Measurements from ENCODE around the gene CCNI.

Gene CCNI

DNA sequence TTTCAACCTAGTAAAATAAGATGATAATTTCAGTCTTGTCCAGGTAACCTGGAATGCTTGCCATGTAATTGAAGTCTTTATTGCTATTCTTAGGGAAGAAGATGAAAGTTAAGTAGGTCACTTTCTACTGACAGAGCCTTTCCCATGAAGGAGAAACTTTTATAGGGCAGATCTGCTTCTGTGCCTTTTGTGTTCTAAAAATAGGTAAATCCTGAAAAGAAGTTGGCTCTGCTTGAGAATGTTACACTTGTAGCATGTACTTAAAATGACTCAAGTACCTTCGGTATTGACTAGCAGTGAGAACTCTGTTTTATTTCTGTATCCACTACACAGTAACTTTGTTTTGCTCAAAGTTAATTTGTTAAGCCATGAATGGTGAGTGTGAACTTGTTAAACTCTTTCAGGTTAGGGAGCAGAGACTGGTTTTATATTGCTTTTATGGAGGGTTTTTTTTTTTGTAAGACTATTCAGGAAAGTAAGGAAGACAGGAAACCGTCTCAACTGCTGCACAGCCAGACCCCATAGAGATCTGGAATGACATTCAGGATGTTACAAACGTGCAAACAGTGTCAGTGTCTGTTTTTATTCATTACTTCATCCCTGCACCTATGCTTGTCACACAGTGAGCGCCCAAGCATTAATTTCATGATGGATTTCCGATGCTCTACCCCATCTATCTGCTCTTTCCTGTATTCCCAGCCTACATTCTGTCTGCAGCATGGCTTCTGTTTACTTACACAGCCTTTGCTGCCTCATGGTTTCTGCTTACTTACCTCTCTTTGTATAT is 73.3 kb downstream of the CCNI start:
- DNase-seq (ENCODE audit: low spot score), result no peak

DNA sequence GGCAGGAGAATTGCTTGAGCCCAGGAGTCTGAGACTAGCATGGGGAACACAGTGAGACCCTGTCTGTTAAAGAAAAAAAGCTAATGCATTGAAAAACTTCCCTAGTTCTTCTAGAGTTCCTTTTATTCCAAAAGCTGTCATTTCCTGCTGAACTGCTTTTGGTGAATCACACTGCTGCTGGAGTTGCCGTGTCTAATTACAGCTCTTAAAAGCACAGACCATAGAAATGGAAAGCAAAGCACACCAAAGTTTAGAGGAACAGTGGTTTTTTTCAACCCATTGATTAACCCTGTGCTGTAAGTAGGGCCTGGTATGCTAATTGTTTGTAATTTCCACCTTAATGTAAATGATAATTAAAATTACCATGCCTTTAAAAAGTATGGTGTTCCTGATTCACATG is 73.9 kb downstream of the CCNI start:
- no peak for DNase-seq (ENCODE audit: low spot score)

DNA sequence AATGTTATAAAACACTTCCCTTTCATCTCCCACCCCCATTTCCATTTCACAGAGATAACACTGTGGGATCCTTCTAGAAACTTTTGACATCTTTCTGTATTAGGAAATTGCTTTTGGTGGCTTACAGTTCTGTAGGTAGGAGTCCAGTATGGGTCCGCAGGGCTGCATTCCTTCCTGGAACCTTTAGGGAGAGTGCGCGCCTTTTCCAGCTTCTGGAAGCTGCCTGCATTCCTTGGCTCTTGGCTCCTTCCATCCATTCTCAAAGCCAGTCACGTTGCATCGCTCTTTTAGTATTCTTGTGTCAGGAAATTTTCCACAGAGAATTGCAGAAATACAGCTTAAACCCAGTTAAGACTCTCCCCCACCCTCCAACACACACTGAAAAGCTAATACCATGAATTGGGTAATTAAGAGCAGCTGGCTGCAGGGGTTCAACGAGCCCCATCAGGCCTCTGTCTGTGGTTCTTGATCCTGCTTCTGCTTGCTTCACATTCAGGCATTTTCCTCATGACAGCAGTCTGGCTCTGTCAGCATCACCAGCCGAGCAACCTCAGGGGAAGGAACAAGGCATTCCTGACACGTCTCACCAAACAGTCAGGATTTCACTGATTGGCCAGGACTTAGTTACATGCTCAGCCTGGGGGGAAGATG is 77.4 kb downstream of the CCNI start:
- DNase-seq (ENCODE audit: low spot score), result no peak

DNA sequence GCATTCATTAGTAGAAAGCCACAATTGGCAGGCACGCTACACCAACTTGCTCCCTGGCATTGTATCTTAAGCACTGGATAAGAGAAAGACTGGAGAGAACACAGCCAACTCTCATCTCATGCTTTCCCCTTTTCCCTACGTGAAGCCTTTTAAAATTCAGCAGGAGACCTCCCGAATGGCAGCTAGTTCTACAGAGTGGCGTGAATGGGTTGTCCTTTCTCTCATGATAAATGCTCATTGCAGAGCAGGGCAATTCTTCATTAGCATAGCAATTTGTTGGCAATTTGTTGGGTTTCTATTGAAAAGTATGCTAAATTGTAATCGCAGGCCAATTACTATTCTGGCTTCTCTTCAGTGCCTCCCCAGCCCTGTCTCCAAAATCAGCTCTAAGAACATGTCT is 78.3 kb downstream of the CCNI start:
- DNase-seq (ENCODE audit: low spot score), result no peak

All from GM03348 (cell line).